PC-9 (cell line): ENCODE measurements around the gene DOCK7. TPM values are rescaled to one million over a fixed set of nuclear protein-coding genes. Genes with fewer than 3 reads are reported as not detected.
"Not testable (repeated sequence)": the region's sequence is repeated elsewhere in the genome, so short reads cannot be mapped to it uniquely, and the experiment has no call there.

Source experiments
- BruUV-seq: library from RNA; stranded (reverse); fragments of 400-500 nt; replicated peaks from 2 replicates; lab custom pipeline; 2021; lab: Mats Ljungman, UMichigan
- CTCF ChIA-PET: fragments of 300-600 bp; sonication (Branson Sonifier 250); formaldehyde crosslinking; loops from one replicate; lab custom pipeline; 2022; ENCODE audit warnings: antibody characterized with exemption; lab: Charles Lee
- POLR2A ChIA-PET: fragments of 300-600 bp; sonication (Branson Sonifier 250); formaldehyde crosslinking; loops from one replicate; lab custom pipeline; 2022; ENCODE audit warnings: antibody characterized with exemption; ENCODE audit not compliant: unreplicated experiment; lab: Charles Lee
- DNase-seq, 2 experiments: peaks; one replicate each; pipeline versions ENCODE4 v3.0.0 to v3.0.0-alpha.2; 2015 to 2022; ENCODE audit warnings: mixed read lengths in 1 of 2
- H2AFZ ChIP-seq: fragments of 200-600 bp; sonication (generic); 2 replicates; pipeline ENCODE4 v1.8.1; 2017; ENCODE audit warnings: antibody characterized with exemption
- H3F3A ChIP-seq: fragments of 200-600 bp; sonication (generic); 2 replicates; pipeline ENCODE4 v1.8.1; 2017; ENCODE audit warnings: antibody characterized with exemption, mild to moderate bottlenecking, low read depth; ENCODE audit not compliant: insufficient read depth
- H3K27ac ChIP-seq: fragments of 200-600 bp; sonication (generic); 2 replicates; pipeline ENCODE4 v1.6.1; 2016; ENCODE audit warnings: mixed run types
- H3K27me3 ChIP-seq: fragments of 200-600 bp; sonication (generic); 2 replicates; pipeline ENCODE4 v1.6.1; 2016; ENCODE audit warnings: low read depth, mixed run types; ENCODE audit not compliant: insufficient read depth
- H3K36me3 ChIP-seq: fragments of 200-600 bp; sonication (generic); 2 replicates; pipeline ENCODE4 v1.6.1; 2016; ENCODE audit warnings: low read depth, mixed run types
- H3K4me1 ChIP-seq: fragments of 200-600 bp; sonication (generic); replicated peaks from 2 replicates; pipeline ENCODE4 v1.6.1; 2016; ENCODE audit warnings: mixed run types; ENCODE audit not compliant: insufficient read depth
- H3K4me2 ChIP-seq: fragments of 200-600 bp; sonication (generic); 2 replicates; pipeline ENCODE4 v1.6.1; 2017; ENCODE audit warnings: mixed run types
- H3K4me3 ChIP-seq: fragments of 200-600 bp; sonication (generic); 2 replicates; pipeline ENCODE4 v1.6.1; 2016; ENCODE audit warnings: mixed run types
- H3K79me2 ChIP-seq: fragments of 200-600 bp; sonication (generic); 2 replicates; pipeline ENCODE4 v1.6.1; 2017; ENCODE audit warnings: low read depth, mixed run types
- H3K9me2 ChIP-seq: fragments of 200-600 bp; sonication (generic); 2 replicates; pipeline ENCODE4 v1.8.1; 2017; ENCODE audit warnings: mild to moderate bottlenecking; ENCODE audit not compliant: insufficient read depth
- H3K9me3 ChIP-seq: fragments of 200-600 bp; sonication (generic); 2 replicates; pipeline ENCODE4 v1.8.1; 2016; ENCODE audit warnings: low read depth; ENCODE audit not compliant: insufficient read depth
- H4K20me1 ChIP-seq: fragments of 200-600 bp; sonication (generic); 2 replicates; pipeline ENCODE4 v1.8.1; 2017; ENCODE audit not compliant: insufficient read depth
- CTCF ChIP-seq: fragments of 200-600 bp; sonication (generic); conservative IDR thresholded peaks from 2 replicates; pipeline ENCODE4 v1.6.1; 2017; ENCODE audit warnings: mixed run types, antibody characterized with exemption, mild to moderate bottlenecking, moderate library complexity
- EZH2 ChIP-seq: fragments of 200-600 bp; sonication (generic); IDR thresholded peaks from 2 replicates; pipeline ENCODE4 v1.8.0; 2017; ENCODE audit warnings: antibody characterized with exemption, low read depth
- intact Hi-C: fragments of 100-400 bp; cut with micrococcal nuclease; formaldehyde crosslinking; loops from one replicate; pipeline ENCODE4 v1.10.0; 2022; ENCODE audit not compliant: unreplicated experiment
- total RNA-seq: library from RNA; stranded (reverse); gene quantifications from 2 replicates; pipeline ENCODE4 v1.2.3, GENCODE V29; 2021

Gene DOCK7
- total RNA-seq, 1 experiment from 2014 or later, result 34.0 TPM

- no peaks in the 10 kb centered on the region for H3F3A ChIP-seq
- BruUV-seq, result no TSS peak
- H3K27ac ChIP-seq, result no peak overlapping the region
- H3K9me3 ChIP-seq, result no peaks in the 10 kb centered on the region
- H3K36me3 ChIP-seq, result no peaks in the 10 kb centered on the region
- H3K4me3 ChIP-seq, result no peak overlapping the region
- H4K20me1 ChIP-seq, result no peaks in the 10 kb centered on the region
- no peaks in the 10 kb centered on the region for H3K9me2 ChIP-seq
- CTCF ChIA-PET, result no interaction called here
- no peaks in the 10 kb centered on the region for H3K4me1 ChIP-seq
- POLR2A ChIA-PET, result no interaction called here
- H3K27me3 ChIP-seq, result no peaks in the 10 kb centered on the region
- TF ChIP-seq EZH2 (no peak), CTCF (no peak)
- H3K4me2 ChIP-seq, result no peak overlapping the region
- H3K79me2 ChIP-seq, result no peaks in the 10 kb centered on the region
- no peak for DNase-seq
- intact Hi-C loops, result loop anchor here (10.0 kb wide), 1 partner anchor 108 kb away; no protein-coding TSS in a partner anchor
- H2AFZ ChIP-seq, result no peak overlapping the region
Observed at GRCh38 chr1:62722796-62723195, 34.6 kb upstream of the DOCK7 start.

GRCh38 chr1:62720946-62721554 lies 32.9 kb upstream of the DOCK7 start:
- H3K79me2 ChIP-seq, result no peaks in the 10 kb centered on the region
- TF ChIP-seq CTCF, result no peak
- no peak for TF ChIP-seq EZH2
- no peak for DNase-seq
- H3K4me1 ChIP-seq, result no peaks in the 10 kb centered on the region
- H3K27me3 ChIP-seq, result no peaks in the 10 kb centered on the region
- H3K9me2 ChIP-seq, result no peaks in the 10 kb centered on the region
- ChIA-PET CTCF (no interaction called here), POLR2A (no interaction called here)
- no peaks in the 10 kb centered on the region for H3K36me3 ChIP-seq
- intact Hi-C loops, result loop anchor here (10.0 kb wide), 1 partner anchor 106 kb away; no protein-coding TSS in a partner anchor
- no peak overlapping the region for H3K4me3 ChIP-seq
- no TSS peak for BruUV-seq
- no peak overlapping the region for H3K27ac ChIP-seq
- no peaks in the 10 kb centered on the region for H4K20me1 ChIP-seq
- H3K9me3 ChIP-seq, result no peaks in the 10 kb centered on the region
- no peak overlapping the region for H3K4me2 ChIP-seq
- peaks cover 5% of the 10 kb centered on the region for H3F3A ChIP-seq
- no peak overlapping the region for H2AFZ ChIP-seq

GRCh38 chr1:62718400-62718799 lies 30.2 kb upstream of the DOCK7 start:
- H3K79me2 ChIP-seq, H3K4me3 ChIP-seq, H4K20me1 ChIP-seq, H3K4me2 ChIP-seq, H3K9me2 ChIP-seq, intact Hi-C loops, H3K4me1 ChIP-seq, H3K36me3 ChIP-seq, H3F3A ChIP-seq, H3K27me3 ChIP-seq, CTCF ChIA-PET, POLR2A ChIA-PET, BruUV-seq, DNase-seq, H3K27ac ChIP-seq, H3K9me3 ChIP-seq, H2AFZ ChIP-seq: not testable (repeated sequence)

- H3K9me2 ChIP-seq, result no peaks in the 10 kb centered on the region
- POLR2A ChIA-PET, result no interaction called here
- no peaks in the 10 kb centered on the region for H3K9me3 ChIP-seq
- no peak for DNase-seq
- TF ChIP-seq CTCF (no peak), EZH2 (no peak)
- no peak overlapping the region for H2AFZ ChIP-seq
- H3K4me1 ChIP-seq, result no peaks in the 10 kb centered on the region
- CTCF ChIA-PET, result interaction anchor here (0.6 kb wide), 1 partner anchor 57 kb away, joined by 6 read pairs; no protein-coding TSS in a partner anchor
- H3K4me3 ChIP-seq, result no peak overlapping the region
- intact Hi-C loops, result no loop called here
- H3K27me3 ChIP-seq, result no peaks in the 10 kb centered on the region
- H3K79me2 ChIP-seq, result no peaks in the 10 kb centered on the region
- BruUV-seq, result no TSS peak
- H3K27ac ChIP-seq, result no peak overlapping the region
- H3F3A ChIP-seq, result peaks cover 5% of the 10 kb centered on the region
- no peaks in the 10 kb centered on the region for H4K20me1 ChIP-seq
- H3K36me3 ChIP-seq, result no peaks in the 10 kb centered on the region
- H3K4me2 ChIP-seq, result no peak overlapping the region
Observed at GRCh38 chr1:62717483-62717882, 29.3 kb upstream of the DOCK7 start.
